Activated CD4-positive, alpha-beta T cell treated with anti-CD3 and anti-CD28 coated beads for 4 hours (primary cell): ENCODE data around the gene SNPH.
"Not testable (repeated sequence)": the region's sequence is repeated elsewhere in the genome, so short reads cannot be mapped to it uniquely, and the experiment has no call there.

Experiments
- DNase-seq, 2 donors: peaks; one replicate each; pipeline ENCODE4 v3.0.0-alpha.2; 2020

The SNPH gene, protein sequence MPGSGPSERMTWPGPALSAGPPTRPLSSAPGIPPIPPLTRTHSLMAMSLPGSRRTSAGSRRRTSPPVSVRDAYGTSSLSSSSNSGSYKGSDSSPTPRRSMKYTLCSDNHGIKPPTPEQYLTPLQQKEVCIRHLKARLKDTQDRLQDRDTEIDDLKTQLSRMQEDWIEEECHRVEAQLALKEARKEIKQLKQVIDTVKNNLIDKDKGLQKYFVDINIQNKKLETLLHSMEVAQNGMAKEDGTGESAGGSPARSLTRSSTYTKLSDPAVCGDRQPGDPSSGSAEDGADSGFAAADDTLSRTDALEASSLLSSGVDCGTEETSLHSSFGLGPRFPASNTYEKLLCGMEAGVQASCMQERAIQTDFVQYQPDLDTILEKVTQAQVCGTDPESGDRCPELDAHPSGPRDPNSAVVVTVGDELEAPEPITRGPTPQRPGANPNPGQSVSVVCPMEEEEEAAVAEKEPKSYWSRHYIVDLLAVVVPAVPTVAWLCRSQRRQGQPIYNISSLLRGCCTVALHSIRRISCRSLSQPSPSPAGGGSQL

GRCh38 chr20:1266167-1266973, at the start of gene SNPH:
TSS of gene SNPH (plus strand) at chr20:1266294. CDS start at chr20:1296240, 29,946 bp downstream.
- peak; percentile 61 to 63 for DNase-seq

GRCh38 chr20:1216527-1217427, 49.3 kb upstream of the SNPH start:
- not testable (repeated sequence) for DNase-seq

- not testable (repeated sequence) for DNase-seq
Measured at GRCh38 chr20:1222750-1223149, 43.3 kb upstream of the SNPH start.

DNA sequence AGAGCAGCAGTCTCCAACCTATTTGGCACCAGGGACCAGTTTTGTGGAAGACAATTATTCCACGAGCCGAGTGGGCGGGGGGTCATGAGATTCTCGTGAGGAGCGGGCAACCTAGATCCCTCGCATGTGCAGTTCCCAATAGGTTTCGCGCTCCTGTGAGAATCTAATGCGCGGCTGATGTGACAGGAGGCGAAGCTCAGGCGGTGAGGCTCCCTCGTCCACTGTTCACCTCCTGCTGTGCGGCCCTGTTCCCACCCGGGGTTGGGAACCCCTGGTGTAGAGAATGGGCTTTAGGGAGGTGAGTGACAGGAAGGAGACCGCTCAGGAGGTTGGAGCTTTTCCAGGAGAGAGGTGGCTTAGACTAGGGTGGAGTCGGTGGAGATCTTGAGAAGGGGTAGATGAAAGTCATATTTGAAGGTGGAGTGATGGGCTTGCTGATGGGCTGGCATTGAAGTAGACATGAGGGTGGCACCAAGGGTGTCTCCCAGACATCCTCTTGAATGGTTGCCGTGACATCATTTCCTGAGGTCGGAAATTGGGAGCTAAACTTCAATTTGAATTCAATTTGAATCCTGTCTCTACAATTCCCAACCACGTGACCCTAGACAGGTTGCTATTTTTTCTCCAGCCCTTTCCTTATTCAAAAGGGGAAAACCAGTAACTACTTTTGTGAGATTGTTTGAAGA, 41.7 kb upstream of the SNPH start:
- DNase-seq = no peak

DNA sequence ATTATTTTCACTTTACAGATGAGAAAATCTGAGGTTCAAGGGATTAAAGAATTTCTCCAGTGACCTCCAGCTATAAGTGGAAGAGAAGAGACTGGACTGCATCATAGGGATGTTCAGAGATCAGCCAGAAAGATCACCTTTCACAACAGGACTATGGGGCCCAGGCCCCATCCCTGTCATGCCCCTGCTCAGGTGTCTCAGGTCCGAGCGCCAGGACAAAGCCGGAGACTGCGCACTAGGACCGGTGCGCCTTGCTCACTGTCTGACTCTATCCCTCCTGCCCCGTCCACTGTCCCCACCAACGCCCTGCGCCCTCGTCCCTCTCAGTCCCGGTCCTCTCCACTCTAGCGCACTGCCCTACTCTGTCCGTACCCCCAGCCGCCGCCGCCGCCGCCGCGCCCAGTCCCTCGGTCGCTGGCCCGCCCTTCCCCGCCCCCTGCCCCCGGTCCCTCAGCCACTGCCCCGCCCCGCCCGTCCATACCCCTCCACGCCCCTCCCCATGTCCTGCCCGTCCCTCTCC, 40.8 kb upstream of the SNPH start:
- no peak for DNase-seq

GRCh38 chr20:1225783-1226654, 40.1 kb upstream of the SNPH start, which contains the start of gene RAD21L1:
TSS of gene RAD21L1 (plus strand) at chr20:1226044. CDS start at chr20:1228454, 2,410 bp downstream.
- peak; percentile 75 to 85 for DNase-seq

DNA sequence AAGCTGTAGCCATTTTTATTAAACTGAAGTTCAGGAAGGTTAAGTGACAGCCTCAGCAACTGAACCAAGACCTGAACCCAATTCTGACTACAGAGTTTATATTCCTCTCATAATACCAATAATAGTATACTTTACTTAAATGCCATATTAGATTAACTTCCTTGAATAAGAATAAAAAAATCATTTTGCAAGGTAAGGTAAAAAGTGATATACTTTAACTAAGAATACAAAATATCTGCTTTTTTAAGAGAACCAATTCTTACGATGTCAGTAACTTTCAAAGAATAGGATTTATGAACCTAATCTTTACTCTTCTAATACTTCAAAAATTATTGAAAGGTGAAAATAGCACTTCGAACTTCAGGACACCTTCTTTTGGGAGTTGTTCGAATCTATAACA, 36.6 kb upstream of the SNPH start:
- no peak for DNase-seq

DNA sequence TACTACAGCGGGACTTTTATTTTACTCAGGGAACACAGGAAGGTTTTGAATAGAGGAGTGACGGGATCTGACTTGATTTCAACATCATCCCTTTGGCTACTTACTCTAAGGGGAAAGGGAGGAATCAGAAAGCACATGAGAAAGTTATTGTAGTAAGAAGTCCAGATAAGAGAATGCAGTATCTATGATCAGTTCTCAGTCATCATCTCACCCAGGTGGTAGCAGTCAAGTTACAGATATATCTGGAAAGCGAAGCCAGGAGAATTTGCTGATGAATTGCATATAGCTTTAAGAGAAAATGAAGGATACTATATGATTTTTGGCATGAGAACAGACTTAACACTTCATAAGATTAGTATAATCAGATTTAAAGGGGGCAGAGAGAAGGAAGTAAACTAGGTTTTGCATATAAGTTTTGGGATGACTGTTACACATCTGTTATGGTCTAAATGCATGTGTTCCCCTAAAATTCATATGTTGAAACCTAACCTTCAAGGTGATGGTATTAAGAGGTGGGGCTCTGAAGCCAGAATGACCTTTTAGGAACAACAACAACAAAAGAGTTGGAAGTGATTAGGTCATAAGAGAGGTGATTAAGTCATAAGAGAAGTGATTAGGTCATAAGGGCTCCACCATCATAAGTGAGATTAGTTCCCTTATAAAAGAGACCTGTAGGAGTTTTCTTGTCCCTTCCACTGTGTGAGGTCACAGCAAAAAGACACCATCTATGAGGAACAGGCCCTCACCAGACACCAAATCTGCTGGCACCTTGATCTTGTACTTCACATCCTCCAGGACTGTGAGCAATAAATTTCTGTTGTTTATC, 33.6 kb upstream of the SNPH start:
- no peak for DNase-seq

DNA sequence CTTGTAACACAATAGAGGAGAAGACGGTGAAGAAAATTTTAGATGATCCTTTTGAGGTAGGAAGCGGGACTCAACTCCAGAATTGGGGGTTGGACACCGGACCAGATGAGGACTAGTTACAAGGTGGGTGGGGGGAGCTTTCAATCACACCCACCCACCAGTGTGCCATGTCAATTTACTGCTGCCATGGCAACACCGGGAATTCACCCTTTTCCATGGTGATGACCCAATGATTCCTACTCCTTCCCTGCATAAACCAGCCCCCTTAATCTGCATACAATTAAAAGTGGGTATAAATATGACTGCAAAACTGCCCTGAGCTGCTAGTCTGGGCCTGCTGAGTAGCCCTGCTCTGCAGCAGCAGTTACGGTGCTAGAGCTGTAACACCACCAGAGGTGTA, 25.5 kb upstream of the SNPH start:
- DNase-seq = no peak

GRCh38 chr20:1241456-1241855, 24.6 kb upstream of the SNPH start:
- DNase-seq = no peak

DNA sequence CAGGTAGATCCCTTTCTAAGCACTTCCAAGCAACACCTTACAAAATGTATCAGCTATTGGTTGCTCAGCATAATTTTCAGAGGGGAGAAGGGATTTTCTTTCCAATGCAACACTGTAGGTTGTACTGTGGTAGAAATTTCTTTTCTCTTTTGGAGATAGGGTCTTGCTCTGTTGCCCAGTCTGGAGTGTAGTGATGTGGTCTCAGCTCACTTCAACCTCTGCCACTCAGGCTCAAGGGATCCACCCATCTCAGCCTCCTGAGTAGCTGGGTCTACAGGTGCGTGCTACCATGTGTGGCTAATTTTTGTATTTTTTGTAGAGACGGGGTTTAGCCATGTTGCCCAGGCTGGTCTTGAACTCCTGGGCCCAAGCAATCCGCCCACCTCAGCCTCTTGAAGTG, 24.0 kb upstream of the SNPH start:
- no peak for DNase-seq

- no peak for DNase-seq
Measured at GRCh38 chr20:1242530-1242929, 23.6 kb upstream of the SNPH start.

DNA sequence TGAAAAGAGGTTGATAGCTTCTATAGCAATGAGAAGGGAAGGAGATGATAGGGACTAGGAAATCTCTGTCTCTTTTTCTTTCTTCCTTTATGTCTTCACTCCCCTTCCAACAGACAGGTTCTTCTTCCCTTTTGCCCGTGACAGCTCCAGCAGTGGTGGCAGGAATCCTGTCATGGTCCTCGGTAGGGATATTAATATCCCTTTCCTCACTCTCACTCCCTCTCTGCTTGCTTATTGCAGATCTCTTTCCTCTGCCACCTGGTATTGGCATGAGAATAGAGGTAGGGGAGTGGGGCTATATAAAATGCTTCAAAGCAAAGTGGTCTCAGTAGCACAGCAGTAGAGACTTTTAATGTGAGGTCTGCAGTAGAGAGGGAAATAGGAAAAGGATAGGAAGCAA, 20.5 kb upstream of the SNPH start:
- no peak for DNase-seq

- DNase-seq = no peak
Measured at GRCh38 chr20:1247689-1248088, 18.4 kb upstream of the SNPH start.

- DNase-seq = not testable (repeated sequence)
Measured at GRCh38 chr20:1250282-1250681, 15.8 kb upstream of the SNPH start.

- DNase-seq = no peak
Measured at GRCh38 chr20:1252416-1252815, 13.7 kb upstream of the SNPH start.

DNA sequence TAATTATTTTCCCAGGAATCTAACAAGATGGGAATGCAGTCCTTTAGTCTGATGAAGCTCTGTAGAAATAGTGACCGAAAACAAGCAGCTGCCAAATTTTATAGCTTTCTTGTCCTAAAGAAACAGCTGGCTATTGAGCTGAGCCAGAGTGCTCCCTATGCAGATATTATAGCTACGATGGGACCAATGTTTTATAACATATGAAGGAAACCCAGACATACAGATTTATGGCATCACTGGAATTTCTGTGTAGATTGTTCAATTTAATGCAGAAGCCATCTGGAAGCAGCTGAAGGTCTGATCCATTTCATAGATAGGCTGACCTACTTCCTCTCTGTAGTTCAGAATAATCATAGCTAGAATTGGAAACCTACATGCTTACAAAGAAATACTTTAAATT, 11.8 kb upstream of the SNPH start:
- DNase-seq = no peak

- no peak for DNase-seq
Measured at GRCh38 chr20:1255675-1256074, 10.4 kb upstream of the SNPH start.

DNA sequence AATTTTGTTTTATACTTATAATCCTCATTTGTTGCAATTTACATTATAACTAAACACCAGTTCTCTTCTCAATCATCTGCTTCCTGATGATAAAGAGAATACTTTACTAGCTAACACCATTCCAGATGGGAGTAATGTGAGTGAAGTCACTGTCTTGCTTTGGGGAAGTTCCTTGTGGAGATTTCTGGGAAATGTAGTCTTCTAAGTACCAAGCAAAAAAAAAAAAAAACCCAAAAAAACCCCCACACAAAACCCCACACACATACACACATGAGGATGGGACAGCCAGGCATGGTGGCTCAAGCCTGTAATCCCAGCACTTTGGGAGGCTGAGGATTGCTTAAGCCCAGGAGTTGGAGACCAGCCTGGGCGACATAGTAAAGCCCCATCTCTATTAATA, 2.2 kb upstream of the SNPH start:
- no peak for DNase-seq

- no peak for DNase-seq
Measured at GRCh38 chr20:1264727-1265126, 1.4 kb upstream of the SNPH start.
